H1 (cell line): ENCODE results near the gene PTPRD. TPM values are rescaled to one million over a fixed set of nuclear protein-coding genes. Genes with fewer than 3 reads are reported as not detected.

Experiments used
- CTCF ChIA-PET: fragments of 300-600 bp; sonication (Branson Sonifier 250); formaldehyde crosslinking; loops from one replicate; lab custom pipeline; 2021; ENCODE audit not compliant: partially characterized antibody; lab: Charles Lee
- POLR2A ChIA-PET: fragments of 300-600 bp; sonication (Branson Sonifier 250); formaldehyde crosslinking; loops from one replicate; lab custom pipeline; 2021; ENCODE audit warnings: inconsistent platforms; ENCODE audit not compliant: partially characterized antibody; lab: Charles Lee
- DNase-seq, 2 experiments: peaks; one replicate each; pipeline versions ENCODE4 v3.0.0 to v3.0.0-alpha.2; 2010 to 2022; ENCODE audit warnings: low spot score in 2 of 2, low read depth in 1 of 2, mixed read lengths in 1 of 2
- FAIRE-seq: peaks from 2 replicates; lab custom pipeline; 2011; peaks lifted over from hg19 to GRCh38; lab: Jason Lieb, UNC
- H2AFZ ChIP-seq: 2 replicates; pipeline ENCODE4 v1.8.1; 2012; ENCODE audit warnings: low read length, inconsistent platforms
- H2AK5ac ChIP-seq: 2 replicates; pipeline ENCODE4 v1.6.1; 2013; ENCODE audit warnings: low read depth, low read length
- H2BK120ac ChIP-seq: replicated peaks from 2 replicates; pipeline ENCODE3; 2013; ENCODE audit warnings: low read depth, low read length, inconsistent platforms
- H2BK12ac ChIP-seq: 2 replicates; pipeline ENCODE4 v1.6.1; 2013; ENCODE audit warnings: low read depth, low read length
- H2BK15ac ChIP-seq: 2 replicates; pipeline ENCODE4 v1.6.1; 2013; ENCODE audit warnings: low read length
- H2BK20ac ChIP-seq: 2 replicates; pipeline ENCODE4 v1.6.1; 2013; ENCODE audit warnings: low read length
- H2BK5ac ChIP-seq: 2 replicates; pipeline ENCODE4 v1.6.1; 2013; ENCODE audit warnings: low read depth, low read length
- H3K14ac ChIP-seq: 2 replicates; pipeline ENCODE4 v1.6.1; 2013; ENCODE audit warnings: inconsistent platforms; ENCODE audit not compliant: insufficient read length
- H3K18ac ChIP-seq: 2 replicates; pipeline ENCODE4 v1.6.1; 2013; ENCODE audit warnings: low read length; ENCODE audit errors: extremely low read depth
- H3K23ac ChIP-seq: 2 replicates; pipeline ENCODE4 v1.6.1; 2013; ENCODE audit warnings: inconsistent platforms; ENCODE audit not compliant: insufficient read length
- H3K23me2 ChIP-seq: 2 replicates; pipeline ENCODE4 v1.6.1; 2013; ENCODE audit warnings: low read depth, low read length
- H3K27ac ChIP-seq: 2 replicates; pipeline ENCODE4 v1.6.1; 2011; ENCODE audit warnings: low read depth, low read length, inconsistent platforms
- H3K27me3 ChIP-seq, 4 experiments: replicated peaks in 1 of 4; 1 replicate in 1 of 4; 2 replicates in 3 of 4; pipeline versions ENCODE4 v1.6.1 to v1.8.1; 2011 to 2013; ENCODE audit warnings: low read length in 3 of 4, mild to moderate bottlenecking in 3 of 4, inconsistent platforms in 2 of 4, mixed read lengths in 2 of 4, moderate library complexity in 1 of 4; ENCODE audit not compliant: control insufficient read depth in 3 of 4, insufficient read depth in 3 of 4; ENCODE audit errors: extremely low read depth in 1 of 4
- H3K36me3 ChIP-seq, 4 experiments: 2 replicates each; pipeline versions ENCODE4 v1.6.1 to v1.8.1; 2011 to 2013; ENCODE audit warnings: mild to moderate bottlenecking in 4 of 4, low read length in 3 of 4, moderate library complexity in 2 of 4, control low read depth in 1 of 4, inconsistent platforms in 1 of 4; ENCODE audit not compliant: insufficient read depth in 4 of 4, control insufficient read depth in 2 of 4
- H3K4ac ChIP-seq: replicated peaks from 2 replicates; pipeline ENCODE3; 2013; ENCODE audit warnings: low read length, low read depth, mixed read lengths, inconsistent platforms; ENCODE audit not compliant: insufficient read length
- H3K4me1 ChIP-seq, 4 experiments: replicated peaks in 1 of 4; 1 replicate in 1 of 4; 2 replicates in 3 of 4; pipeline versions ENCODE4 v1.6.1 to v1.8.1; 2011 to 2013; ENCODE audit warnings: low read length in 3 of 4, inconsistent platforms in 2 of 4, mixed read lengths in 1 of 4; ENCODE audit not compliant: insufficient read depth in 4 of 4, control insufficient read depth in 3 of 4
- H3K4me2 ChIP-seq, 2 experiments: 2 replicates each; pipeline versions ENCODE4 v1.6.1 to v1.8.1; 2011 to 2013; ENCODE audit warnings: low read depth in 2 of 2, low read length in 2 of 2, control low read depth in 1 of 2, inconsistent platforms in 1 of 2, mild to moderate bottlenecking in 1 of 2; ENCODE audit not compliant: insufficient read depth in 1 of 2
- H3K4me3 ChIP-seq, 4 experiments: fragments of 200-600, 300-600 bp in 1 of 4; sonication (generic), shearing (Covaris generic), sonication (Bioruptor Twin) in 1 of 4; 2 replicates each; pipeline versions ENCODE4 v1.5.1 to v1.8.1; 2011 to 2016; ENCODE audit warnings: low read length in 4 of 4, low read depth in 3 of 4, control low read depth in 2 of 4, inconsistent platforms in 2 of 4, mild to moderate bottlenecking in 2 of 4, mixed read lengths in 1 of 4, moderate library complexity in 1 of 4; ENCODE audit not compliant: insufficient read depth in 2 of 4; ENCODE audit errors: extremely low read depth in 1 of 4
- H3K56ac ChIP-seq: replicated peaks from 2 replicates; pipeline ENCODE3; 2013; ENCODE audit warnings: low read depth, mild to moderate bottlenecking, mixed read lengths, low read length, inconsistent platforms; ENCODE audit not compliant: insufficient read length
- H3K79me1 ChIP-seq: 2 replicates; pipeline ENCODE4 v1.6.1; 2013; ENCODE audit warnings: low read depth, low read length, control low read depth
- H3K79me2 ChIP-seq, 2 experiments: 2 replicates each; pipeline versions ENCODE4 v1.6.1 to v1.8.1; 2012 to 2013; ENCODE audit warnings: low read length in 2 of 2, mild to moderate bottlenecking in 2 of 2, inconsistent platforms in 1 of 2; ENCODE audit not compliant: insufficient read depth in 2 of 2, control insufficient read depth in 1 of 2
- H3K9ac ChIP-seq, 4 experiments: replicated peaks in 1 of 4; 1 replicate in 1 of 4; 2 replicates in 3 of 4; pipeline versions ENCODE4 v1.6.1 to v1.8.1; 2011 to 2013; ENCODE audit warnings: low read depth in 3 of 4, low read length in 3 of 4, control low read depth in 2 of 4, mild to moderate bottlenecking in 2 of 4, moderate library complexity in 2 of 4, inconsistent platforms in 1 of 4; ENCODE audit errors: extremely low read depth in 1 of 4
- H3K9me3 ChIP-seq, 2 experiments: 2 replicates each; pipeline versions ENCODE4 v1.6.1 to v1.8.1; 2012 to 2013; ENCODE audit warnings: mild to moderate bottlenecking in 2 of 2, moderate library complexity in 2 of 2, control low read depth in 1 of 2, inconsistent platforms in 1 of 2, low read depth in 1 of 2, low read length in 1 of 2, mixed read lengths in 1 of 2; ENCODE audit not compliant: insufficient read depth in 2 of 2
- H4K20me1 ChIP-seq, 2 experiments: replicated peaks in 1 of 2; 2 replicates each; pipeline versions ENCODE3 to v1.8.1; 2011 to 2013; ENCODE audit warnings: inconsistent platforms in 2 of 2, low read length in 2 of 2, mild to moderate bottlenecking in 1 of 2; ENCODE audit not compliant: insufficient read depth in 2 of 2, control insufficient read depth in 1 of 2
- H4K5ac ChIP-seq: 2 replicates; pipeline ENCODE4 v1.6.1; 2013; ENCODE audit warnings: low read length, low read depth, mixed read lengths, inconsistent platforms; ENCODE audit not compliant: insufficient read length
- H4K8ac ChIP-seq: 2 replicates; pipeline ENCODE4 v1.8.0; 2013; ENCODE audit warnings: mild to moderate bottlenecking, moderate library complexity, low read length, inconsistent platforms; ENCODE audit not compliant: insufficient read depth; ENCODE audit errors: extremely low read depth
- H4K91ac ChIP-seq: replicated peaks from 2 replicates; pipeline ENCODE3; 2013; ENCODE audit warnings: low read length, mixed read lengths, inconsistent platforms; ENCODE audit not compliant: insufficient read length
- BRCA1 ChIP-seq: IDR thresholded peaks from 2 replicates; pipeline ENCODE4 v1.6.1; 2012; ENCODE audit warnings: low read depth, low read length, improper control_type of control experiment
- CBX5 ChIP-seq: fragments of 300-800, 300-1000 bp; sonication (generic); IDR thresholded peaks from 2 replicates; pipeline ENCODE4 v1.7.1; 2016; ENCODE audit warnings: antibody characterized with exemption, low read length, low read depth
- CBX8 ChIP-seq: fragments of 300-800, 300-1000 bp; sonication (generic); IDR thresholded peaks from 2 replicates; pipeline ENCODE4 v1.7.1; 2016; ENCODE audit warnings: low read depth, low read length, borderline replicate concordance
- CHD2 ChIP-seq: IDR thresholded peaks from 2 replicates; pipeline ENCODE4 v1.6.1; 2012; ENCODE audit warnings: low read length, improper control_type of control experiment
- GABPA ChIP-seq: IDR thresholded peaks from 2 replicates; pipeline ENCODE4 v1.6.1; 2011; ENCODE audit warnings: mild to moderate bottlenecking, low read length, moderate library complexity, borderline replicate concordance; ENCODE audit not compliant: insufficient read depth
- JUN ChIP-seq: IDR thresholded peaks from 2 replicates; pipeline ENCODE4 v1.6.1; 2011; ENCODE audit warnings: low read depth, mild to moderate bottlenecking, improper control_type of control experiment, low read length
- KDM4A ChIP-seq: IDR thresholded peaks from one replicate; pipeline ENCODE4 v1.7.1; 2012; ENCODE audit warnings: low read depth, mild to moderate bottlenecking, moderate library complexity, low read length, inconsistent platforms; ENCODE audit not compliant: severe bottlenecking
- MAFK ChIP-seq: IDR thresholded peaks from 2 replicates; pipeline ENCODE4 v1.6.1; 2012; ENCODE audit warnings: low read depth, mild to moderate bottlenecking, improper control_type of control experiment, low read length
- POU5F1 ChIP-seq: IDR thresholded peaks from 2 replicates; pipeline ENCODE4 v1.6.1; 2011; ENCODE audit warnings: low read depth, mild to moderate bottlenecking, low read length, moderate library complexity
- RAD21 ChIP-seq, 2 experiments: IDR thresholded peaks in 1 of 2; conservative IDR thresholded peaks in 1 of 2; 2 replicates each; pipeline ENCODE4 v1.6.1; 2011; ENCODE audit warnings: low read depth in 2 of 2, low read length in 2 of 2, improper control_type of control experiment in 1 of 2, inconsistent platforms in 1 of 2, mild to moderate bottlenecking in 1 of 2, moderate library complexity in 1 of 2
- SP2 ChIP-seq: IDR thresholded peaks from 2 replicates; pipeline ENCODE4 v1.6.1; 2012; ENCODE audit warnings: mild to moderate bottlenecking, low read length, inconsistent platforms
- SUZ12 ChIP-seq: fragments of 200-600 bp; sonication (generic); IDR thresholded peaks from 2 replicates; pipeline ENCODE4 v1.6.1; 2012; ENCODE audit warnings: mild to moderate bottlenecking, inconsistent platforms, low read length, moderate library complexity, mixed read lengths
- TCF12 ChIP-seq: IDR thresholded peaks from 2 replicates; pipeline ENCODE4 v1.6.1; 2011; ENCODE audit warnings: low read depth, mild to moderate bottlenecking, low read length
- TEAD4 ChIP-seq: IDR thresholded peaks from 2 replicates; pipeline ENCODE4 v1.6.1; 2012; ENCODE audit warnings: low read depth, low read length, inconsistent platforms, mixed read lengths
- YY1 ChIP-seq: IDR thresholded peaks from 2 replicates; pipeline ENCODE4 v1.6.1; 2011; ENCODE audit warnings: low read depth, mild to moderate bottlenecking, low read length
- WGBS, 2 experiments: shearing (Covaris generic) in 1 of 2; methylation state at CpG; one replicate each; pipeline versions ENCODE4 v1.1.6 to v1.1.7; 2013 to 2015; ENCODE audit warnings: low lambda C conversion rate in 2 of 2, mixed read lengths in 2 of 2, inconsistent platforms in 1 of 2, low coverage in 1 of 2, missing lambda C conversion rate in 1 of 2; ENCODE audit not compliant: insufficient replicate concordance in 2 of 2, insufficient coverage in 1 of 2, insufficient read length in 1 of 2; ENCODE audit errors: extremely low coverage in 1 of 2, missing lambda C conversion rate in 1 of 2; 5-methylcytosine and 5-hydroxymethylcytosine counted together
- polyA plus RNA-seq, 7 experiments: library from polyadenylated mRNA; depleted of rRNA in 3 of 7; stranded (reverse) in 5 of 7; unstranded in 2 of 7; fragments of >200 nt in 5 of 7; fragments of 200-250 nt in 2 of 7; gene quantifications; 1 replicate in 5 of 7; 2 replicates in 1 of 7; 4 replicates in 1 of 7; pipeline versions ENCODE4 v1.2.1 to v1.2.3, GENCODE V29; 2011 to 2013; ENCODE audit warnings: missing spikeins in 2 of 7, mixed read lengths in 2 of 7
- total RNA-seq: library from RNA; stranded (reverse); fragmentation: NEBNext Ultra II Directional; extraction: Animal tissue kit (Norgen Biotek cat#: 25700); gene quantifications from 2 replicates; pipeline ENCODE4 v1.2.1, GENCODE V29; 2021

The PTPRD gene
- total and polyA plus RNA-seq, 2 of the 8 experiments (the other 6 are each of a cell fraction or from before 2014, with no cell fraction given), result 17.2 to 77.0 TPM

GRCh38 chr9:8680658-8681057 is 1932.1 kb downstream of the PTPRD start:
- Histone ChIP-seq H2BK15ac (no peak overlapping the region), H3K56ac (no peak overlapping the region), H4K5ac (no peak overlapping the region), H2AFZ (no peak overlapping the region; the same call in 1 of the 2 replicates), H2BK5ac (no peak overlapping the region), H3K14ac (no peak overlapping the region), H3K27ac (no peak overlapping the region), H3K23ac (no peak overlapping the region), H3K9me3 (no peaks in the 10 kb centered on the region), H3K79me1 (no peaks in the 10 kb centered on the region), H4K91ac (peak overlapping the region; percentile 26), H3K4me3 (no peak overlapping the region), H2BK20ac (no peak overlapping the region), H3K18ac (no peak overlapping the region), H2BK120ac (peak overlapping the region; percentile 93), H3K79me2 (no peaks in the 10 kb centered on the region), H3K27me3 (no peaks in the 10 kb centered on the region), H3K23me2 (no peaks in the 10 kb centered on the region), H3K4me2 (no peak overlapping the region), H3K36me3 (no peaks in the 10 kb centered on the region), H4K8ac (no peak overlapping the region), H2AK5ac (no peak overlapping the region; the same call in 1 of the 2 replicates), H4K20me1 (no peaks in the 10 kb centered on the region), H3K4ac (no peak overlapping the region), H3K9ac (no peak overlapping the region), H3K4me1 (peaks cover 1 to 19% (median 12%) of the 10 kb centered on the region in 4 experiments), H2BK12ac (no peak overlapping the region; the same call in 1 of the 2 replicates)
- ChIA-PET CTCF (interaction anchor here (1.1 kb wide), 1 partner anchor 11 kb away, joined by 3 read pairs; no protein-coding TSS in a partner anchor), POLR2A (no interaction called here)
- 87% methylated on average over 2 of the region's 2 CpGs; no CpG with 5 or more reads in 1 of the 2 experiments for WGBS, 2 experiments
- no peak for DNase-seq
- no peak for FAIRE-seq
- TF ChIP-seq JUN, result no peak
- TF ChIP-seq YY1, result no peak
- TF ChIP-seq KDM4A, result no peak
- no peak for TF ChIP-seq TEAD4
- TF ChIP-seq MAFK, result no peak
- TF ChIP-seq GABPA, result no peak
- TF ChIP-seq CBX5, result no peak
- no peak for TF ChIP-seq BRCA1
- TF ChIP-seq RAD21 (IDR thresholded peaks at IDR 0.05 in 1 of 2, conservative IDR thresholded peaks at IDR 0.05 in 1 of 2; ENCODE audit: low read depth in 2 of 2, low read length in 2 of 2), result no peak
- no peak for TF ChIP-seq TCF12
- no peak for TF ChIP-seq POU5F1
- no peak for TF ChIP-seq CBX8
- TF ChIP-seq CHD2, result no peak
- no peak for TF ChIP-seq SP2
- TF ChIP-seq SUZ12, result no peak
